Measurements from ENCODE around the gene HLA-G.

The HLA-G gene

DNA sequence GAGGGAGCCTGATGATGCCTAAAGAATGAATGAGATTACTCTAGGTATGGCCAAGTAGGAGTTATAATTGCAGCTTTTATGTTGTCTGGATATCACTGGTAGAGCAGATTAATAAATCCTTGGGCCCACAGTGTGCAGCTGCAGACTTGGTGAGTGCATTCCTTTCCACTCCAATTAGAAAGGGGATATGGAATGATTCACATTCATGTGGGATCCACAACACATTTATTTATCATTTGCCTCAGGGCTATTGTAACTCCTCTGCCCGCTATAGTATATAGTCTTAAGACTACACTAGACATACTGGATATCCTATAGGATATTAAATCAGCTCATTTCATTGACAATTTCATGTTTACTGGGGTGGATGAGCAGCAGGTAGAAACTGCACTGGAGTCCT, 11.6 kb upstream of the HLA-G start:
- DNase-seq (ENCODE audit: low read depth in 2 of 2): no peak

DNA sequence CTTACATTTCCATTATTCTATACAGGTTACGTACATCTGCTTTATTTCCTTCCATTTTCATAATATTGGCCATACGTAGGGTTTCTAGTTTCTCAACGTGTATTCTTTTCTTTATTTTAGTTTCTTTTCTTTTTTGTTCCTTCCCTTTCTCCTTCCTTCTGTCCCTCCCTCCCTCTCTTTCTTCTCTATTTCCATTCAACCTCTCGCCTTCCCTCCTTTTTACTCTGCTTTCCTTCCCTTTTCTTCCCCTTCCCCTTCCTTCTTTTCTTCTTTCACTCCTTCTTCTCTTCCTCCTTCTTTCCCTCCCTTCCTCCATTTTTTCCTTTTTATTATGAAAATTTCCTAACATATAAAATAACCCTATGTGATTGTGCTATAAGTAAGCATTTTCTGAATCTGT, 8.7 kb upstream of the HLA-G start:
- no peak for DNase-seq (ENCODE audit: low read depth in 2 of 2)

GRCh38 chr6:29824144-29824543, 3.5 kb upstream of the HLA-G start:
- DNase-seq (ENCODE audit: low read depth in 2 of 2): no peak

GRCh38 chr6:29825848-29826247, 1.8 kb upstream of the HLA-G start:
- no peak for DNase-seq (ENCODE audit: low read depth in 2 of 2)

GRCh38 chr6:29826271-29826670, 1.4 kb upstream of the HLA-G start:
- DNase-seq (ENCODE audit: low read depth in 2 of 2): no peak

- no peak for DNase-seq (ENCODE audit: low read depth in 2 of 2)
These were observed 809 bp downstream of the HLA-G start for GRCh38 chr6:29828471-29828797.

- DNase-seq (ENCODE audit: low read depth in 2 of 2): no peak
These were observed 2.1 kb downstream of the HLA-G start for GRCh38 chr6:29829766-29830165.

DNA sequence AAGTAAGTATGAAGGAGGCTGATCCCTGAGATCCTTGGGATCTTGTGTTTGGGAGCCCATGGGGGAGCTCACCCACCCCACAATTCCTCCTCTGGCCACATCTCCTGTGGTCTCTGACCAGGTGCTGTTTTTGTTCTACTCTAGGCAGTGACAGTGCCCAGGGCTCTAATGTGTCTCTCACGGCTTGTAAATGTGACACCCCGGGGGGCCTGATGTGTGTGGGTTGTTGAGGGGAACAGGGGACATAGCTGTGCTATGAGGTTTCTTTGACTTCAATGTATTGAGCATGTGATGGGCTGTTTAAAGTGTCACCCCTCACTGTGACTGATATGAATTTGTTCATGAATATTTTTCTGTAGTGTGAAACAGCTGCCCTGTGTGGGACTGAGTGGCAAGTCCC, 2.8 kb downstream of the HLA-G start:
- DNase-seq (ENCODE audit: low read depth in 2 of 2): no peak

DNA sequence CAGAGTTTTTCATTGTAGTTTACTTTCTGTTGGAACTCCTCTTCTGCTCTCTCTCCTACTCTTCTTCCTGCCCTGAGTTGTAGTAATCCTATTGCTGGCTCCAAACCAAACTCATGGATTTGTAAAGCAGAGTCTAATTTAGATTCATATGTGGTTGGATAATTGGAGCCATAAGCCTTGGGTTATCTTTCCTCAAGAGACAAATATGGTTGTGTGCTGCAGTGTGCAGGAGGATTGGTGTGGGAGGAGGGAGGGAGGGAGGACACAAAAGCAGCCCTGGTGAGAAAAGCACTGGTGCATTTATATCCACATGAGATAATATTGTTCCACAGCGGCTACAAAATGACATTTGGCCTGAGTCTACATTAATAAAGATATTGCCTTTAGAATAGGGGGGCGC, 4.2 kb downstream of the HLA-G start:
- no peak for DNase-seq (ENCODE audit: low read depth in 2 of 2)

GRCh38 chr6:29834564-29835436, 7.2 kb downstream of the HLA-G start:
- DNase-seq (ENCODE audit: low read depth in 2 of 2): peak in 1 of 2 donors; percentile 10

GRCh38 chr6:29839917-29840316, 12.3 kb downstream of the HLA-G start:
- DNase-seq (ENCODE audit: low read depth in 2 of 2): no peak

- no peak for DNase-seq (ENCODE audit: low read depth in 2 of 2)
These were observed 13.4 kb downstream of the HLA-G start for GRCh38 chr6:29841030-29841429.

DNA sequence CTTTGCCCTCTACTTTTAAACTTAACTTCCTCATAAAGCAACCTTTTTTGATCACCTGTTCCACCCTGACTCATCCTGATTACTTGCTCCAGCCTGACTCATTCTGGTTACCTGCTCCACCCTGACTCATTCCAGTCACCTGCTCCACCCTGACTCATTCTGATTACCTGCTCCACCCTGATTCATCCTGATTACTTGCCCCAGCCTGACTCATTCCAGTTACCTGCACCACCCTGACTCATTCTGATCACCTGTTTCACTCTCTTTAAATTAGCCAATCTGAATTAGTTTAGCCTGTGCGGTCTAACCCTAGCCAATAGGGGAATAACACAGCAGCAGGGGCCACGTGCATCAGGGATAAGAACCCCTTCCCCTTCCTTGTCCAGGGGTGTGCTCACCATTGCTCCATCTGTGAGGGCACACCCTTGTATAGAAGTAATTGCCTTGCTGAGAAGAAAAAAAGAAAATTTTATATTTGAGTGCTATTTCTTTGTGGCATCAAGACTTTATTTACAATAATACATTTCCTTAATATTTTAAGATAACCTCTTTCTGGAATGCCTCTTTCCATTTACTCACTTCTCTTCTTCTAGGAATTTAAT, 17.9 kb downstream of the HLA-G start:
- peak in 1 of 2 donors; percentile 49 for DNase-seq (ENCODE audit: low read depth in 2 of 2)

- DNase-seq (ENCODE audit: low read depth in 2 of 2): peak; percentile 61 to 73
These were observed 20.4 kb downstream of the HLA-G start for GRCh38 chr6:29847871-29848630.

DNA sequence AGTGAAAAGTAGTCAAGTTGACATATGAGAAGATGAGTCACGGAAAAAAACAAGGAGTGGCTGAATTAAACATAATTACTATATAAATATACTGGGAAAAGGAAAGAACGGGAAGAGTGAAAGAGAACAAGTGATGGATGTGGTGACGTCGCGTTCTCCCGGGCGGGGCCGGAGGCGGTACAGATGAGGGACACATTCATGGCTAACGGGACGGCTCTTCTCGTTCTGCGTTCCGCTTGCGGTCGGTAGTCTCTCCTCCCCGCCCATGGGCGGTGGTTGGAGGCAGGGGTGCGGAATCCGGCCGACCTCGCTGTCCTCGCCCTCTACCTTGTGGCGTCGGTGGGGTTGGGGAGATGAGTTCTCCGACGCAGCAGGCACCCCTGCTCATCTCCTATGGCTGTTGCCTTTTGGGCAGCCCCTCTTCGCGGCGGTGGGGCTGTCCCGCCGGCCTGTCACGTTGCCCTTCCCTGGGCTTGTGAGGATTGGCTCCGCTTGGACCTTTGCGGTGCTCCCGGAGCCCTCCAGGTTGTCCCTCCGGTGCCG, 22.5 kb downstream of the HLA-G start:
- DNase-seq (ENCODE audit: low read depth in 2 of 2): no peak

GRCh38 chr6:29851190-29851589, 23.6 kb downstream of the HLA-G start:
- DNase-seq (ENCODE audit: low read depth in 2 of 2): no peak

DNA sequence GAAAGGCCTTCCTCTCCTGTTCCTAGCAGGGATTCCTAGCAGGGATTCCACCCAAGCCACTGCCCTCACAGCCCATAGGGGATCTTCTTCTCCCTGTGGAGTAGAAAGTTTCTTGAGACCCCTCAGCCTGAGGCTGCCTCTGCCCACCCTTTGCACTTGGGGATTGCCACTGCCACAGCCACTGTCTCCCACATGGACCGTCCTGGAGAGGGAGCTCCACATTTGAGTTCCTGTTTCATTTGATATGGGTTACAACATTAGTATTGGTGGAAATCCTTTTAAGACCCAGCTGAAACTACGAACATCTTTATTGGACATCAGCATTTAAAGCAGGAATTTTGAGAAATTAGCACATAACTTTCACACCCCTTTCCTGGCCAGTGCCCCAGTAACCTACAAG, 25.6 kb downstream of the HLA-G start:
- DNase-seq (ENCODE audit: low read depth in 2 of 2): no peak

GRCh38 chr6:29858006-29858405, 30.4 kb downstream of the HLA-G start:
- no peak for DNase-seq (ENCODE audit: low read depth in 2 of 2)

GRCh38 chr6:29861521-29862255, 34.1 kb downstream of the HLA-G start:
- no peak for DNase-seq (ENCODE audit: low read depth in 2 of 2)

GRCh38 chr6:29864037-29864810, 36.6 kb downstream of the HLA-G start:
- no peak for DNase-seq (ENCODE audit: low read depth in 2 of 2)

GRCh38 chr6:29865631-29866030, 38.0 kb downstream of the HLA-G start:
- DNase-seq (ENCODE audit: low read depth in 2 of 2): no peak
